ENCODE results near the gene SHE. TPM values are rescaled to one million over a fixed set of nuclear protein-coding genes. Genes with fewer than 3 reads are reported as not detected.
A peak's percentile ranks its signal among the peaks of the same experiment; 100 is the strongest.
"Not testable (repeated sequence)": the region's sequence is repeated elsewhere in the genome, so short reads cannot be mapped to it uniquely, and the experiment has no call there.

The SHE gene
- total RNA-seq, 2 donors from 2014 or later = 2.6 to 4.2 TPM

DNA sequence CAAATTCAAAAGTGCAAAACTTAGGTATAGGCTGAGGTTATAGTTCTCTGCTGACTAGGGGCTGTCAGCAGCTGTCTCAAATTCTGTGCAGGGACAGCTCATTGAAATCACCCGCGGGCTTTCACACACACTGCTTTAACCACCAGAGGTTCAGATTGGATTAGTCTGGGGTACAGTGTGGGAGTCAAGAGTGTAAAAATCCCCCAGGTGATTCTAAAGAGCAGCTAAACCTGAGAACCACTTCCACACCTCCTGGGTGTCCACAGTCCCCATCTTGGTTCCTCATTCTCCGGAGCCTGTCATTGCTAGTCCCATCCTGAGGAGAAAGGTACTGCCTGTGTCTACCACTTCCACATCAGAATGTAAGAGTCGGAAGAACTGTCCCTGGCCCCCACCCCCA is 10.1 kb downstream of the SHE start:
- DNase-seq = no peak
- Histone ChIP-seq H3K4me3 (no peak overlapping the region), H3K27me3 (no peaks in the 10 kb centered on the region), H3K27ac (peak overlapping the region in 2 of 4 donors; percentile 2 to 13), H3K4me1 (no peaks in the 10 kb centered on the region), H3K36me3 (replicated peaks in 1 of 2; ENCODE audit: insufficient read depth in 1 of 2, low read depth in 2 of 2) (no peaks in the 10 kb centered on the region), H3K9me3 (no peaks in the 10 kb centered on the region)
- intact Hi-C loops (cut with DNase I) = no loop called here
- 65 to 81% methylated on average over 3 to 4 of the region's 4 CpGs for WGBS, 2 donors
- no peak for TF ChIP-seq POLR2A (IDR thresholded peaks at IDR 0.05)
- TF ChIP-seq, protein P1, sequence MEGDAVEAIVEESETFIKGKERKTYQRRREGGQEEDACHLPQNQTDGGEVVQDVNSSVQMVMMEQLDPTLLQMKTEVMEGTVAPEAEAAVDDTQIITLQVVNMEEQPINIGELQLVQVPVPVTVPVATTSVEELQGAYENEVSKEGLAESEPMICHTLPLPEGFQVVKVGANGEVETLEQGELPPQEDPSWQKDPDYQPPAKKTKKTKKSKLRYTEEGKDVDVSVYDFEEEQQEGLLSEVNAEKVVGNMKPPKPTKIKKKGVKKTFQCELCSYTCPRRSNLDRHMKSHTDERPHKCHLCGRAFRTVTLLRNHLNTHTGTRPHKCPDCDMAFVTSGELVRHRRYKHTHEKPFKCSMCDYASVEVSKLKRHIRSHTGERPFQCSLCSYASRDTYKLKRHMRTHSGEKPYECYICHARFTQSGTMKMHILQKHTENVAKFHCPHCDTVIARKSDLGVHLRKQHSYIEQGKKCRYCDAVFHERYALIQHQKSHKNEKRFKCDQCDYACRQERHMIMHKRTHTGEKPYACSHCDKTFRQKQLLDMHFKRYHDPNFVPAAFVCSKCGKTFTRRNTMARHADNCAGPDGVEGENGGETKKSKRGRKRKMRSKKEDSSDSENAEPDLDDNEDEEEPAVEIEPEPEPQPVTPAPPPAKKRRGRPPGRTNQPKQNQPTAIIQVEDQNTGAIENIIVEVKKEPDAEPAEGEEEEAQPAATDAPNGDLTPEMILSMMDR (IDR thresholded peaks at IDR 0.05) = no peak
- ATAC-seq = no peak

DNA sequence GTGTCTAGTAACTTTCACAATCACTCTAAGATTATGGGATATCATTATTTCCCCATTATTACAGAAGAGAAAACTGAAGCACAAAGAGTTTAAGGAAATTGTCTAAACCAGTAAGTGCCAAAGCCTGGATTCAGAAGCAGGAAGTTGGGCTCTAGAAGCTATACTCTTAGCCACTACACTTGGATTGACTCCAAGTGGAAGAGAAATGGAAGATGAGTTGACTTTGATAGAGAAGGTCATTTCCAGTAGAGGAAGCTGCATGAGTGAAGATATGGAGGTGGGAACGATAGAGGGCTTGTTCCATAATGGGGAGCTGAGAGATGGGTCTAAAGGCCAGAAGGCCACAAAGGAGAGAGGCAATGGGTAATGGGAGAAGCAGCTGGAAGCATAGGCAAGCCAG is 11.9 kb downstream of the SHE start:
- H3K27ac ChIP-seq = no peak overlapping the region
- intact Hi-C loops (cut with DNase I) = no loop called here
- no peaks in the 10 kb centered on the region for H3K9me3 ChIP-seq
- DNase-seq (no peak), ATAC-seq (no peak)
- WGBS, 2 donors = 38 to 63% methylated on average over 1 of the region's 1 CpG
- H3K27me3 ChIP-seq = no peaks in the 10 kb centered on the region
- no peak for TF ChIP-seq POLR2A (IDR thresholded peaks at IDR 0.05)
- TF ChIP-seq, protein P1 (IDR thresholded peaks at IDR 0.05) = no peak
- no peaks in the 10 kb centered on the region for H3K4me1 ChIP-seq
- H3K4me3 ChIP-seq = no peak overlapping the region
- H3K36me3 ChIP-seq (replicated peaks in 1 of 2; ENCODE audit: insufficient read depth in 1 of 2, low read depth in 2 of 2) = no peaks in the 10 kb centered on the region

DNA sequence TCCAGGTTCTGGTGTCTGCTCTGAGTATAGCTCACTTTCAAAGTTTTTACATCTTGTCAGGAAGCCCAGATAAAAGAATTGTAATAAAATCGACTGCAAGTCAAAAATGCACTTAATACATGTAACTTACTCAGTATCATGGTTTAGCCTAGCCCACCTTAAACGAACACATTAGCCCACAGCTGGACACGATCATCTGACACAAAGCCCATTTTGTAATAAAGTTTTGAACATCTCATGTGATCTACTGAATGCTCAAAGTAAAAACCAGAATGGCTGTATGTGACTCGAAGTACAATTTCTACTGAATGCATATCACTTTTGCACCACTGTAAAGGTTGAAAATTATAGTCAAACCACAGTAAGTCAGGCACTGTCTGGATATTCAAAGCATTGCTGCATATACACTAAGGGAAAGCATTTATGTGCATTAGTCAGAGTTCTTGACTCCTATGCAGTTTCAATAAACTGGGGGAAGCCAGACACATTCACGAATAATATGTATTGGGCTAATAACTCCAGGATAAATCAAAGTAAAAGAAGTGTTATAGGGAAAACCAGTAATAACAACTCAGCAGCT is 12.4 kb downstream of the SHE start:
- H3K4me3 ChIP-seq = no peak overlapping the region
- DNase-seq (no peak), ATAC-seq (no peak)
- H3K36me3 ChIP-seq (replicated peaks in 1 of 2; ENCODE audit: insufficient read depth in 1 of 2, low read depth in 2 of 2) = no peaks in the 10 kb centered on the region
- no peaks in the 10 kb centered on the region for H3K9me3 ChIP-seq
- H3K4me1 ChIP-seq = no peaks in the 10 kb centered on the region
- TF ChIP-seq, protein P1 (IDR thresholded peaks at IDR 0.05) = no peak
- TF ChIP-seq POLR2A (IDR thresholded peaks at IDR 0.05) = no peak
- intact Hi-C loops (cut with DNase I) = no loop called here
- no peak overlapping the region for H3K27ac ChIP-seq
- H3K27me3 ChIP-seq = no peaks in the 10 kb centered on the region
- WGBS, 2 donors = 52 to 62% methylated on average over 5 of the region's 5 CpGs

DNA sequence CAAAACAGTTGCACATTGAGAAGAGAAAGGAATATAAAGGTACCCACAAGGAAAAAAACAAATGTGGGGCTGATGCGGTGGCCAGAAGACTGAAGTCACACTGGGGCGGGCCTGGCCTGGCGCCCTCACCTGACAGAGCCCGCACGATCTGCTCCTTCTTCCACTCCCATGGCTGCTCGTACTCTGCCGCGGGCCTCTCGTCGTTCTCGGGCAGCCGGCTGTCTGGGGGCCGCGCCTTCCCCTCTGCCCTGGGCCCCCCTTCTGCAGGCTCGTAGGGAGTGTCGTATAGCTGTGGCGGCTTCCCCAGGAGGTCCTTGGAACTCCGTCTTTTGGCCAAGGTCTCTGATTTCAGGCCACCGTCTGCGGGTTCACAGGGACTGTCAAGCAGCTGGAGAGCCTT is 13.3 kb downstream of the SHE start:
- DNase-seq = no peak
- no peak for TF ChIP-seq POLR2A (IDR thresholded peaks at IDR 0.05)
- TF ChIP-seq, protein P1 (IDR thresholded peaks at IDR 0.05) = no peak
- intact Hi-C loops (cut with DNase I) = no loop called here
- H3K4me3 ChIP-seq = no peak overlapping the region
- WGBS, 2 donors = 66 to 70% methylated on average over 20 of the region's 20 CpGs
- no peaks in the 10 kb centered on the region for H3K27me3 ChIP-seq
- H3K36me3 ChIP-seq (replicated peaks in 1 of 2; ENCODE audit: insufficient read depth in 1 of 2, low read depth in 2 of 2) = no peaks in the 10 kb centered on the region
- no peak overlapping the region for H3K27ac ChIP-seq
- H3K4me1 ChIP-seq = peaks cover 3% of the 10 kb centered on the region
- H3K9me3 ChIP-seq = no peaks in the 10 kb centered on the region
- ATAC-seq = no peak

DNA sequence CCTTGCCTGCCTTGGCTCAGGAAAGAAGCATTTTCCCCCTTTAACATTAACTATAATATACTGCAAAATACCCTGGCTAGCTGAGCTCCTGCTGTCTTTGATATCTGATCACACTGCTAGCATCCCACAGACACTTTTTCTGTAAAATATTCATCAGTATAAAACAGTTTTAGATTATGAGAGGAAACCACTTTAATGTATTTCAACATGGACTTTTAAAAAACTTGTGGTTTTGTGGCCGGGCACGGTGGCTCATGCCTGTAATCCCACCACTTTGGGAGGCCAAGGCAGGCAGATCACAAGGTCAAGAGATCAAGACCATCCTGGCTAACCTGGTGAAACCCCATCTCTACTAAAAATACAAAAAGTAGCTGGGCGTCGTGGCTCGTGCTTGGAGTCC is 15.5 kb downstream of the SHE start:
- H3K36me3 ChIP-seq (replicated peaks in 1 of 2; ENCODE audit: insufficient read depth in 1 of 2, low read depth in 2 of 2); H3K9me3 ChIP-seq; intact Hi-C loops (cut with DNase I); H3K27me3 ChIP-seq; H3K4me1 ChIP-seq; ATAC-seq; H3K27ac ChIP-seq; H3K4me3 ChIP-seq; DNase-seq: not testable (repeated sequence)
- 55 to 63% methylated on average over 5 of the region's 5 CpGs for WGBS, 2 donors

Data from body of pancreas (tissue), 4 donors.